Endodermal cell (in vitro differentiated cells): ENCODE results near the gene DNLZ. TPM values are rescaled to one million over a fixed set of nuclear protein-coding genes. Genes with fewer than 3 reads are reported as not detected.

Experiments used
- DNase-seq: peaks from one replicate; pipeline ENCODE4 v3.0.0-alpha.2; 2017
- H3K27ac ChIP-seq: 2 replicates; pipeline ENCODE4 v1.5.1; 2013; ENCODE audit warnings: mild to moderate bottlenecking, low read depth, low read length, moderate library complexity
- H3K27me3 ChIP-seq: 2 replicates; pipeline ENCODE4 v1.6.1; 2013; ENCODE audit warnings: mild to moderate bottlenecking, low read length, moderate library complexity; ENCODE audit not compliant: insufficient read depth, control insufficient read depth, poor library complexity, severe bottlenecking
- H3K36me3 ChIP-seq: 2 replicates; pipeline ENCODE4 v1.7.0; 2013; ENCODE audit warnings: mild to moderate bottlenecking, low read length, moderate library complexity; ENCODE audit not compliant: control insufficient read depth, insufficient read depth
- H3K4me1 ChIP-seq: one replicate; pipeline ENCODE4 v1.7.0; 2013; ENCODE audit warnings: low read length; ENCODE audit not compliant: control insufficient read depth, insufficient read depth
- H3K4me3 ChIP-seq: 2 replicates; pipeline ENCODE4 v1.5.1; 2013; ENCODE audit warnings: mild to moderate bottlenecking, low read length, moderate library complexity
- H3K9ac ChIP-seq: 2 replicates; pipeline ENCODE4 v1.6.1; 2013; ENCODE audit warnings: mild to moderate bottlenecking, low read length, moderate library complexity; ENCODE audit not compliant: poor library complexity, severe bottlenecking; ENCODE audit errors: extremely low read depth
- H3K9me3 ChIP-seq: 2 replicates; pipeline ENCODE4 v1.6.1; 2013; ENCODE audit warnings: mild to moderate bottlenecking, low read length, moderate library complexity; ENCODE audit not compliant: control insufficient read depth
- H3K27ac Mint-ChIP-seq: 2 replicates; pipeline ENCODE4 v1.8.0; 2020; ENCODE audit warnings: mixed read lengths
- H3K27me3 Mint-ChIP-seq: 2 replicates; pipeline ENCODE4 v1.8.0; 2021; ENCODE audit warnings: mild to moderate bottlenecking, mixed read lengths; ENCODE audit not compliant: insufficient read depth
- H3K36me3 Mint-ChIP-seq: 2 replicates; pipeline ENCODE4 v1.8.0; 2020; ENCODE audit warnings: low read depth, mixed read lengths
- H3K4me1 Mint-ChIP-seq: 2 replicates; pipeline ENCODE4 v1.8.0; 2020; ENCODE audit warnings: mixed read lengths
- H3K4me3 Mint-ChIP-seq: 2 replicates; pipeline ENCODE4 v1.8.0; 2020; ENCODE audit warnings: mild to moderate bottlenecking, moderate library complexity, mixed read lengths
- H3K9me3 Mint-ChIP-seq: 2 replicates; pipeline ENCODE4 v1.8.0; 2020; ENCODE audit warnings: mild to moderate bottlenecking, mixed read lengths
- WGBS, 2 experiments: methylation state at CpG; one replicate each; pipeline versions ENCODE4 v1.1.5 to v1.1.7; 2013; ENCODE audit warnings: missing lambda C conversion rate in 2 of 2, mixed read lengths in 1 of 2; ENCODE audit not compliant: insufficient coverage in 1 of 2, insufficient read length in 1 of 2; 5-methylcytosine and 5-hydroxymethylcytosine counted together
- long read RNA-seq, 4 experiments: library from polyadenylated mRNA in 2 of 4; library from RNA in 1 of 4; library from capped mRNA in 1 of 4; stranded (forward) in 3 of 4; unstranded in 1 of 4; transcript quantifications; one replicate each; pipeline ENCODE4 v2.0.0, GENCODE V29; 2020 to 2021; ENCODE audit warnings: inconsistent platforms in 1 of 4
- polyA plus RNA-seq, 2 experiments: library from polyadenylated mRNA; stranded (reverse); fragments of 50-300 nt; gene quantifications; one replicate each; pipeline ENCODE4 v1.2.3, GENCODE V29; 2013
- total RNA-seq, 2 donors: library from RNA; stranded (reverse); fragmentation: NEBNext Ultra II Directional in 1 of 2; extraction: Animal tissue kit (Norgen Biotek cat#: 25700) in 1 of 2; gene quantifications; 2 replicates in 1 of 2; 3 replicates in 1 of 2; pipeline ENCODE4 v1.2.1, GENCODE V29; 2021
- TF ChIP-seq, protein P1 (sequence below): fragments of 200-600 bp; sonication (generic); conservative IDR thresholded peaks from 2 replicates; pipeline ENCODE4 v1.5.0; 2021; ENCODE audit warnings: antibody characterized with exemption, mild to moderate bottlenecking

Gene DNLZ
- 10 to 100 TPM; 12.6 to 20.1 TPM for total RNA-seq
- polyA plus RNA-seq (2013, experiment 1 of 2) = 10.9 TPM
- polyA plus RNA-seq (2013, experiment 2 of 2) = 9.2 TPM
- long read RNA-seq, experiment 1, transcript DNLZ-201 (3 exons, 724 nt) = major isoform, 8 of 9 reads
- long read RNA-seq, experiment 1, partial matches to known transcripts = 0 of 9 reads
- long read RNA-seq, experiment 1, other reads (novel, unspliced or antisense) = 1 of 9 reads
- long read RNA-seq, experiment 2, transcript DNLZ-201 (3 exons, 724 nt) = major isoform, 14 of 15 reads
- long read RNA-seq, experiment 2, partial matches to known transcripts = 1 of 15 reads
- long read RNA-seq, experiment 2, other reads (novel, unspliced or antisense) = 0 of 15 reads
- long read RNA-seq, experiment 3, partial matches to known transcripts = 0 of 1 reads
- long read RNA-seq, experiment 3, other reads (novel, unspliced or antisense) = 0 of 1 reads
- long read RNA-seq, experiment 4 = 0 reads

DNA sequence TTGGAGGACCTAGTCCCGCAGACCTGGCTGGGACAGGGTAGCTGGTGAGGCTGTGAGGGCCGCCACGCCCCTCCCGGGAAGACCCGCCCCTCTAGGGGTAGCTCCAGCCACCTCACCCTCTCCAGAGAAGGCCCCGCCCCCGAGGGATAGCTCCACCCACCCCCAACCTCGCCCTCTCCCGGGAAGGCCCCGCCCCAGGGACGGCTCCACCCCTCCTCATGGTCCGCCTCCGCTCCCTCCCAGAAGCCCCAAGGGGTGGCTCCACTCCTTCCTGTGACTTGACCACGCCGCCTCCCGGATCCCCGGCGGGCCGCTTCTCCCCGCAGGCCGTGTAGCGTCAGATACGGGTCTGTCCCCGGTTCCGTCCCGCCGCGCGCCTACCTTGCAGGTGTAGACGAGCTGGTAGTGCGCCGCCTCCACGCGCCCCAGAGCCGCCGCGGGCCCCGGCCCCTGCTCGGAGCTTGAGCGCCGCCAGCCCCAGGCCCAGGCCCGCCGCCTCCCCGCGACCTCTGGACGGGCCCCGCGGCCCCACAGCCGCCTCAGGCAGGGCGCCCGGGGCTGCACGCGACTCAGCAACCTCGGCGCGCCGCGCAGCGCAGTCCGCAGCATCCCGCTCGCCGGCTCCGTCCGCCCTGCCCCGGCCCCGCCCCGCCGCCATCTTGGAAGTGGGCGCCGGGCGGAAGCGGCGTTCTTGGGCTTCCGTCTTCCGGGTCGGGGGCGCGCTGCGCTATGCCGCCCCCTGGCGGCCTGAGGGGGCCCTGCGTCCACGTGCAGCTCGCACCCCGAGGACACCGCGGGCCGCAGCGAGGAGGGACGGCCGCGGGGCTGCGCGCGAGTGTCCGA is at the start of gene DNLZ:
TSS of gene DNLZ (minus strand) at position 639 of the 843 bp plus-strand sequence. CDS start at position 609, 30 bp downstream.
- H3K4me3 ChIP-seq = peak within 1 kb of the TSS; percentile 74
- peak; percentile 100 for DNase-seq
- H3K9ac ChIP-seq = peak within 1 kb of the TSS; percentile 51
- peak within 1 kb of the TSS; percentile 70 for H3K27ac ChIP-seq
- no peaks in the 10 kb centered on the region for H3K27me3 ChIP-seq
- WGBS, 2 experiments = 2 to 5% methylated on average over 28 to 96 of the region's 97 CpGs
- Mint-ChIP-seq H3K4me1 (no peaks in the 10 kb centered on the region), H3K9me3 (peaks cover 1% of the 10 kb centered on the region), H3K27me3 (no peaks in the 10 kb centered on the region), H3K27ac (peak within 1 kb of the TSS; percentile 85), H3K36me3 (no peaks in the 10 kb centered on the region), H3K4me3 (peak within 1 kb of the TSS; percentile 73)
- H3K4me1 ChIP-seq = no peaks in the 10 kb centered on the region
- no peaks in the 10 kb centered on the region for H3K36me3 ChIP-seq
- TF ChIP-seq, protein P1, sequence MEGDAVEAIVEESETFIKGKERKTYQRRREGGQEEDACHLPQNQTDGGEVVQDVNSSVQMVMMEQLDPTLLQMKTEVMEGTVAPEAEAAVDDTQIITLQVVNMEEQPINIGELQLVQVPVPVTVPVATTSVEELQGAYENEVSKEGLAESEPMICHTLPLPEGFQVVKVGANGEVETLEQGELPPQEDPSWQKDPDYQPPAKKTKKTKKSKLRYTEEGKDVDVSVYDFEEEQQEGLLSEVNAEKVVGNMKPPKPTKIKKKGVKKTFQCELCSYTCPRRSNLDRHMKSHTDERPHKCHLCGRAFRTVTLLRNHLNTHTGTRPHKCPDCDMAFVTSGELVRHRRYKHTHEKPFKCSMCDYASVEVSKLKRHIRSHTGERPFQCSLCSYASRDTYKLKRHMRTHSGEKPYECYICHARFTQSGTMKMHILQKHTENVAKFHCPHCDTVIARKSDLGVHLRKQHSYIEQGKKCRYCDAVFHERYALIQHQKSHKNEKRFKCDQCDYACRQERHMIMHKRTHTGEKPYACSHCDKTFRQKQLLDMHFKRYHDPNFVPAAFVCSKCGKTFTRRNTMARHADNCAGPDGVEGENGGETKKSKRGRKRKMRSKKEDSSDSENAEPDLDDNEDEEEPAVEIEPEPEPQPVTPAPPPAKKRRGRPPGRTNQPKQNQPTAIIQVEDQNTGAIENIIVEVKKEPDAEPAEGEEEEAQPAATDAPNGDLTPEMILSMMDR = peak; percentile 99
- H3K9me3 ChIP-seq = no peaks in the 10 kb centered on the region

- DNase-seq = no peak
- Histone ChIP-seq H3K9ac (no peak overlapping the region), H3K9me3 (no peaks in the 10 kb centered on the region), H3K27me3 (no peaks in the 10 kb centered on the region), H3K4me3 (no peak overlapping the region), H3K27ac (no peak overlapping the region), H3K4me1 (peaks cover 5% of the 10 kb centered on the region), H3K36me3 (peaks cover 61% of the 10 kb centered on the region)
- TF ChIP-seq, protein P1 = no peak
- Mint-ChIP-seq H3K27ac (peak overlapping the region; percentile 30), H3K27me3 (no peaks in the 10 kb centered on the region), H3K36me3 (peaks cover 56% of the 10 kb centered on the region), H3K4me1 (peaks cover 20% of the 10 kb centered on the region), H3K4me3 (no peak overlapping the region), H3K9me3 (no peaks in the 10 kb centered on the region)
- 95 to 96% methylated on average over 7 to 9 of the region's 9 CpGs for WGBS, 2 experiments
Measured at GRCh38 chr9:136412962-136413361, 49.4 kb upstream of the DNLZ start.

DNA sequence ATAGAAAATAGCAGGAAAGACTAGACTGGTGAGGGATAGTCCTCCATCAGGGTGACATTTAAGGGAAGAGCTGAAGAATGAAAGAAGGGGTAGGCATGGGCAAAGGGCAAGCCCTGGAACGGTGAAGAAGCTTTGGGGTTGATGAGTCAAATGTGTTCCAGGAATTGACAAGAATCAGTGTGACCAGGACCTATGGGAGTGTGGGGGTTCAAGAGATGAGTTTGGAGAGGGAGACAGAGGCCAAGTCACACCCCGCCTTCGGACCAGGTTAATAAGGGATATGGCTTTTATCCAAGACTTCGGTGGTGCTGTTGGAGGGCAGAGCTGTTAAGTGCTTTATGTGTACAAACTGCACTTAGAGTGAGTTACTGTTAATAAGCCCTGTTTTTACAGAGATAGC is 47.8 kb upstream of the DNLZ start:
- Mint-ChIP-seq H3K36me3 (peaks cover 54% of the 10 kb centered on the region), H3K27me3 (no peaks in the 10 kb centered on the region), H3K9me3 (no peaks in the 10 kb centered on the region), H3K4me3 (peak overlapping the region; percentile 88), H3K4me1 (peaks cover 20% of the 10 kb centered on the region), H3K27ac (peak overlapping the region; percentile 95)
- DNase-seq = no peak
- H3K27ac ChIP-seq = no peak overlapping the region
- 78 to 82% methylated on average over 4 of the region's 4 CpGs for WGBS, 2 experiments
- peaks cover 5% of the 10 kb centered on the region for H3K4me1 ChIP-seq
- H3K4me3 ChIP-seq = peak overlapping the region; percentile 97
- no peaks in the 10 kb centered on the region for H3K9me3 ChIP-seq
- H3K36me3 ChIP-seq = peaks cover 63% of the 10 kb centered on the region
- peak overlapping the region; percentile 95 for H3K9ac ChIP-seq
- H3K27me3 ChIP-seq = no peaks in the 10 kb centered on the region
- TF ChIP-seq, protein P1 = no peak
